Trophoblast cell (in vitro differentiated cells and primary cell): ENCODE data around the gene SERTAD3.
A peak's percentile ranks its signal among the peaks of the same experiment; 100 is the strongest.

Source experiments
- DNase-seq, 2 donors: peaks; one replicate each; pipeline ENCODE4 v3.0.0-alpha.2; 2016
- H2AFZ ChIP-seq: 2 replicates; pipeline ENCODE4 v1.6.1; 2013; ENCODE audit warnings: low read length, moderate library complexity, mild to moderate bottlenecking; ENCODE audit not compliant: insufficient read depth, poor library complexity
- H2AK5ac ChIP-seq: 2 replicates; pipeline ENCODE4 v1.6.1; 2013; ENCODE audit warnings: mild to moderate bottlenecking, low read length
- H2BK120ac ChIP-seq: 2 replicates; pipeline ENCODE4 v1.6.1; 2013; ENCODE audit warnings: low read length, mild to moderate bottlenecking, moderate library complexity; ENCODE audit not compliant: insufficient read depth, poor library complexity
- H2BK12ac ChIP-seq: 2 replicates; pipeline ENCODE4 v1.6.1; 2013; ENCODE audit warnings: mild to moderate bottlenecking, low read length, moderate library complexity
- H2BK5ac ChIP-seq: 2 replicates; pipeline ENCODE4 v1.6.1; 2013; ENCODE audit warnings: low read length, low read depth, moderate library complexity, mild to moderate bottlenecking; ENCODE audit not compliant: poor library complexity
- H3K14ac ChIP-seq: 2 replicates; pipeline ENCODE4 v1.6.1; 2013; ENCODE audit warnings: mild to moderate bottlenecking, low read length
- H3K18ac ChIP-seq: 2 replicates; pipeline ENCODE4 v1.6.1; 2013; ENCODE audit warnings: mild to moderate bottlenecking, low read length
- H3K23ac ChIP-seq: 2 replicates; pipeline ENCODE4 v1.6.1; 2013; ENCODE audit warnings: low read length
- H3K27ac ChIP-seq: 2 replicates; pipeline ENCODE4 v1.5.1; 2013; ENCODE audit warnings: low read depth, mild to moderate bottlenecking, inconsistent platforms, low read length, moderate library complexity
- H3K27me3 ChIP-seq: 2 replicates; pipeline ENCODE4 v1.6.1; 2013; ENCODE audit warnings: inconsistent platforms, mild to moderate bottlenecking, low read length, moderate library complexity; ENCODE audit not compliant: insufficient read depth
- H3K36me3 ChIP-seq, 2 experiments: 1 replicate in 1 of 2; 2 replicates in 1 of 2; pipeline ENCODE4 v1.6.1; 2013; ENCODE audit warnings: low read length in 2 of 2, mild to moderate bottlenecking in 2 of 2, moderate library complexity in 1 of 2; ENCODE audit not compliant: insufficient read depth in 2 of 2, control insufficient read depth in 1 of 2
- H3K4ac ChIP-seq: 2 replicates; pipeline ENCODE4 v1.6.1; 2013; ENCODE audit warnings: low read depth, mild to moderate bottlenecking, low read length, moderate library complexity
- H3K4me1 ChIP-seq, 2 experiments: 1 replicate in 1 of 2; 2 replicates in 1 of 2; pipeline ENCODE4 v1.6.1; 2013; ENCODE audit warnings: low read length in 2 of 2, mild to moderate bottlenecking in 2 of 2, moderate library complexity in 1 of 2; ENCODE audit not compliant: insufficient read depth in 2 of 2, control insufficient read depth in 1 of 2
- H3K4me2 ChIP-seq: 2 replicates; pipeline ENCODE4 v1.6.1; 2013; ENCODE audit warnings: inconsistent platforms, mild to moderate bottlenecking, low read length, moderate library complexity
- H3K4me3 ChIP-seq: 2 replicates; pipeline ENCODE4 v1.5.1; 2013; ENCODE audit warnings: mild to moderate bottlenecking, low read depth, low read length, inconsistent platforms
- H3K79me1 ChIP-seq: one replicate; pipeline ENCODE4 v1.6.1; 2013; ENCODE audit warnings: low read length
- H3K79me2 ChIP-seq: 2 replicates; pipeline ENCODE4 v1.6.1; 2013; ENCODE audit warnings: low read length, mild to moderate bottlenecking; ENCODE audit not compliant: control insufficient read depth, insufficient read depth, poor library complexity
- H3K9ac ChIP-seq: 2 replicates; pipeline ENCODE4 v1.6.1; 2013; ENCODE audit warnings: mild to moderate bottlenecking, low read length
- H3K9me3 ChIP-seq: 2 replicates; pipeline ENCODE4 v1.6.1; 2013; ENCODE audit warnings: low read depth, mild to moderate bottlenecking, control low read depth, inconsistent platforms, low read length; ENCODE audit not compliant: insufficient read depth
- H4K12ac ChIP-seq: 2 replicates; pipeline ENCODE4 v1.6.1; 2013; ENCODE audit warnings: low read depth, mild to moderate bottlenecking, low read length, moderate library complexity
- H4K8ac ChIP-seq: 2 replicates; pipeline ENCODE4 v1.6.1; 2013; ENCODE audit warnings: low read depth, mild to moderate bottlenecking, low read length, moderate library complexity
- H4K91ac ChIP-seq: one replicate; pipeline ENCODE4 v1.6.1; 2013; ENCODE audit warnings: low read depth, mild to moderate bottlenecking, low read length, moderate library complexity
- WGBS: extraction: QIAGEN DNeasy Blood & Tissue Kit; methylation state at CpG from one replicate; pipeline ENCODE4 v1.1.7; 2013; ENCODE audit warnings: missing lambda C conversion rate; ENCODE audit not compliant: insufficient read length, insufficient coverage; ENCODE audit errors: extremely low coverage; 5-methylcytosine and 5-hydroxymethylcytosine counted together

The SERTAD3 gene

GRCh38 chr19:40420451-40420765 is 23.7 kb downstream of the SERTAD3 start:
- no peak for DNase-seq
- Histone ChIP-seq H3K4me2 (peak overlapping the region; percentile 67), H2AK5ac (no peak overlapping the region), H2BK120ac (no peak overlapping the region), H3K4ac (no peak overlapping the region), H3K4me3 (no peak overlapping the region), H3K79me1 (peaks cover 20% of the 10 kb centered on the region), H2AFZ (no peak overlapping the region), H3K18ac (no peak overlapping the region), H3K9ac (no peak overlapping the region), H2BK5ac (no peak overlapping the region), H4K91ac (peak overlapping the region; percentile 45), H4K8ac (no peak overlapping the region), H3K36me3 (peaks cover 10% of the 10 kb centered on the region in 2 experiments), H2BK12ac (no peak overlapping the region), H3K9me3 (no peaks in the 10 kb centered on the region), H3K27ac (peak overlapping the region; percentile 97), H3K27me3 (no peaks in the 10 kb centered on the region), H3K14ac (no peak overlapping the region), H3K4me1 (peaks cover 10 to 13% of the 10 kb centered on the region in 2 experiments), H3K79me2 (peaks cover 13% of the 10 kb centered on the region), H3K23ac (no peak overlapping the region), H4K12ac (no peak overlapping the region)
- no CpG with 5 or more reads among the region's 14 CpGs for WGBS

- DNase-seq: no peak
- H3K4me2 ChIP-seq: no peak overlapping the region
- H3K9ac ChIP-seq: no peak overlapping the region
- no peak overlapping the region for H3K14ac ChIP-seq
- peaks cover 11 to 15% of the 10 kb centered on the region in 2 experiments for H3K4me1 ChIP-seq
- no peak overlapping the region for H4K12ac ChIP-seq
- H3K79me2 ChIP-seq: peaks cover 8% of the 10 kb centered on the region
- H3K4me3 ChIP-seq: no peak overlapping the region
- no peaks in the 10 kb centered on the region for H3K9me3 ChIP-seq
- no CpG with 5 or more reads among the region's 5 CpGs for WGBS
- no peak overlapping the region for H2AFZ ChIP-seq
- no peak overlapping the region for H3K23ac ChIP-seq
- H3K36me3 ChIP-seq: peaks cover 10% of the 10 kb centered on the region in 2 experiments
- no peak overlapping the region for H2AK5ac ChIP-seq
- H3K27ac ChIP-seq: no peak overlapping the region
- H2BK120ac ChIP-seq: no peak overlapping the region
- H4K8ac ChIP-seq: no peak overlapping the region
- H3K79me1 ChIP-seq: peaks cover 15% of the 10 kb centered on the region
- no peak overlapping the region for H4K91ac ChIP-seq
- H3K27me3 ChIP-seq: no peaks in the 10 kb centered on the region
- H3K4ac ChIP-seq: no peak overlapping the region
- no peak overlapping the region for H2BK12ac ChIP-seq
- H2BK5ac ChIP-seq: no peak overlapping the region
- no peak overlapping the region for H3K18ac ChIP-seq
These were observed 24.4 kb downstream of the SERTAD3 start for GRCh38 chr19:40419780-40420179.

DNA sequence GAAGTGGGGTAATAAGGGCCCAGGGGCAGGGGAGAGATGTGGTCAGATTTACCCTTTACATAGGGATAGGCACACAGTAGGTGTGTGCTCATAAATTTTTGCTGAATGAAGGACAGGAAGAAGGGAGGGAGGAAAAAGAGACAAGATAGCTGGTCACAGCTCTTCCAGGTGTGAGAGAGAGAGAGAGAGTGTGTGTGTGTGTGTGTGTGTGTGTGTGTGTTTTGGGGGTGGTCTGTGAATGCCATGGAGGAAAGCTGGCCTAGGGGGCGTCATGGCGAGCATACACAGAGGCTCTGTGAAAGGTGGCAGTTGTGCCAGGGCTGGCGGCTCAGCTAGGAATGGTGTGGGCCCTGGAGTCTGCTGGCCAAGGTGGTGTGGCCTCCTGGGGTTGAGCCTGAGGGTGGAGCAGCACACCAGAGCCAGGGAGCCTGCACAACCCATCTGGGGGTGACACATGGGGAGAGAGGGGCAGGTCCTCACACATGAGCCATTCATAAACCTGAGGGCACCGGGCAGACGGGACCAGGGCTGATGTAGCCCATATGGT is 25.0 kb downstream of the SERTAD3 start:
- no peak overlapping the region for H3K14ac ChIP-seq
- no peak overlapping the region for H2BK12ac ChIP-seq
- no CpG with 5 or more reads among the region's 5 CpGs for WGBS
- H3K27me3 ChIP-seq: no peaks in the 10 kb centered on the region
- no peak for DNase-seq
- H3K23ac ChIP-seq: no peak overlapping the region
- H3K4me1 ChIP-seq: peaks cover 13 to 18% of the 10 kb centered on the region in 2 experiments
- H3K27ac ChIP-seq: no peak overlapping the region
- no peak overlapping the region for H4K8ac ChIP-seq
- H3K9ac ChIP-seq: no peak overlapping the region
- no peak overlapping the region for H3K4me3 ChIP-seq
- H3K9me3 ChIP-seq: no peaks in the 10 kb centered on the region
- H4K12ac ChIP-seq: no peak overlapping the region
- H2AFZ ChIP-seq: no peak overlapping the region
- no peak overlapping the region for H3K18ac ChIP-seq
- no peak overlapping the region for H2BK5ac ChIP-seq
- H2BK120ac ChIP-seq: no peak overlapping the region
- peaks cover 5% of the 10 kb centered on the region for H3K79me2 ChIP-seq
- H3K36me3 ChIP-seq: peaks cover 10% of the 10 kb centered on the region in 2 experiments
- H4K91ac ChIP-seq: no peak overlapping the region
- H2AK5ac ChIP-seq: peak overlapping the region; percentile 64
- peaks cover 13% of the 10 kb centered on the region for H3K79me1 ChIP-seq
- H3K4me2 ChIP-seq: no peak overlapping the region
- H3K4ac ChIP-seq: no peak overlapping the region

DNA sequence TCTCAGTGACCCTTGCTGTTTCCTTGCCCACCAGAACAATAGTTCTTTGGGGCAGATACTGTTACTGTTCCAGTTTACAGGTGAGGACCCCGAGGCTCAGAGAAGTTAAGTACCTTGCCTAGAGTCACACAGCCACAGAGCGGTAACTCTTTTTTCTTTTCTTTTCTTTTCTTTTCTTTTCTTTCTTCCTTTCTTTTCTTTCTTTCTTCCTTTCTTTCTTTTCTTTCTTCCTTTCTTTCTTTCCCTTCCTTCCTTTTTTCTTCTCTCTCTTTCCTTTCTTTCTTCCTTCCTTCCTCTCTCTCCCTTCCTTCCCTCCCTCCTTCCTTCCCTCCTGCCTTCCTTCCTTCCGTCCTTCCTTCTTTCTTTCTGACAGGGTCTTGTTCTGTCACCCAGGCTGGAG is 26.1 kb downstream of the SERTAD3 start:
- H3K9me3 ChIP-seq: no peaks in the 10 kb centered on the region
- WGBS: no CpG with 5 or more reads among the region's 3 CpGs
- no peak for DNase-seq
- no peaks in the 10 kb centered on the region for H3K27me3 ChIP-seq
- no peak overlapping the region for H3K14ac ChIP-seq
- H3K18ac ChIP-seq: no peak overlapping the region
- no peak overlapping the region for H3K4me2 ChIP-seq
- no peak overlapping the region for H2BK12ac ChIP-seq
- no peak overlapping the region for H3K4ac ChIP-seq
- H3K79me2 ChIP-seq: peaks cover 2% of the 10 kb centered on the region
- H2BK5ac ChIP-seq: no peak overlapping the region
- H2BK120ac ChIP-seq: no peak overlapping the region
- H4K91ac ChIP-seq: no peak overlapping the region
- H3K9ac ChIP-seq: no peak overlapping the region
- no peak overlapping the region for H3K4me3 ChIP-seq
- peaks cover 10 to 16% of the 10 kb centered on the region in 2 experiments for H3K4me1 ChIP-seq
- no peak overlapping the region for H4K12ac ChIP-seq
- H3K79me1 ChIP-seq: peaks cover 13% of the 10 kb centered on the region
- H3K23ac ChIP-seq: no peak overlapping the region
- H2AFZ ChIP-seq: no peak overlapping the region
- H2AK5ac ChIP-seq: no peak overlapping the region
- H4K8ac ChIP-seq: no peak overlapping the region
- H3K27ac ChIP-seq: no peak overlapping the region
- H3K36me3 ChIP-seq: peaks cover 7% of the 10 kb centered on the region in 2 experiments
